Stimulated activated CD8-positive, alpha-beta memory T cell treated with anti-CD3 and anti-CD28 coated beads, Interleukin-15, amount 100 ng/mL, for 24 hours (primary cell): Measurements from ENCODE around the gene RAI1.
A peak's percentile ranks its signal among the peaks of the same experiment; 100 is the strongest.
"Not testable (repeated sequence)": the region's sequence is repeated elsewhere in the genome, so short reads cannot be mapped to it uniquely, and the experiment has no call there.

ENCODE experiments used
- DNase-seq: peaks from one replicate; pipeline ENCODE4 v3.0.0-alpha.2; 2020; ENCODE audit warnings: low read depth

The RAI1 gene

DNA sequence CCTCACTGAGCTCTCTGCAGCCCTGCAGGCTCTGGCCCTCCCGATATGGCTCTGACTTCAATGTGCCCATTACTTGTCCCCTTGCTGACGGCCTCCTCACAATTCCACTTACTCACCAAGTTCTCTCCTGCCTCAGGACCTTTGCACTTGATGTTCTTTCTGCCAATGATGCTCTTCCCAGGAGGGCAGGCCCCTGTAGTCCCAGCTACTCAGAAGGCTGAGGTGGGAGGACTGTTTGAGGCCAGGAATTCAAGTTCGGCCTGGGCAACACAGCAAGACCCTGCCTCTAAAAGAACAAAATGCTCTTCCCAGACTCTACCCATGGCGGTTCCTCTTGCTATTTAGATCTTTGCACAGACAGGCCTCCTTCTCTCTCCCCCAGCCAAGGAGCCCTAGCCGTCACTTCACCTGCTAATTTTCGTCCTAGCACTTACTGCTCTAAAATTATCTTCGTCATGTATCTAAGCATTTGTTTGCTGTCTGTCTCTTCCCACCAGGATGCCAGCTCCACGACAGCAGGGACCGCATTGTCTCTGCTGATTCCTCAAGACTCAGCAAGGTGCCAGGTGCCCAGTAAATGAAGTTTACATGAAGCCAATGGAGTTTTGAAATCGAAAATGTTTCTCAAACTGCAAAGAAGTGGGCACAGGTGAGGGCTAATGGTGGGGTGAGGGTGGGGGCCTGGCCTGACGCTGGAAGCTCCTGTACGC is 626 bp upstream of the RAI1 start:
- no peak for DNase-seq

DNA sequence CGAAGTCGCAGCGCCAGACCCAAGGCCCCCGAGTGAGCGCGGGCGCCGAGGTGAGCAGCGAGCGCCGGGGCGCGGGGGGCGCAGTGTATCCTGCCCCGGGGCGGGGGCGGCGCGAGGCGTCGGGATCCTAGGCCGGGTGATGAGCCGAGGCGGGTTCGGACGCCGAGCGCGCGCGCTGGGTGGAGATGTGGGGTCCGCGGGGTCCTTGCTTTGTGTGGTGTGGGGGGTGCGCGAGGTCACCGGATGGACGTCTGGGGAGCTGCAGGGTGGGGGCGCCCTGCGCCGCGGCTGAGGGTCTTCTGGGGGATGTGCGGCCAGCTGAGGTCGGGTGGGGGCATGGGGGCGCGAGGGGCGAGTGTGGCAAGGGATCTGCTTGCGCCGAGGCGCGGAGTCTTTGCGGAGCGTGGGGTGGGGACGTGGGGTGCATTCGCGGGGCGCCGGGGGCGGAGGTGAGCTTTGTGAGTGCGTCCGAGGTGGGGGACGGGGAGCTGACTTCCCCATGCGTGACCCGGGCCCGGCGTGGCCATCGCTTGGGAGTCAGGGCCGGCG is 560 bp downstream of the RAI1 start:
- no peak for DNase-seq

DNA sequence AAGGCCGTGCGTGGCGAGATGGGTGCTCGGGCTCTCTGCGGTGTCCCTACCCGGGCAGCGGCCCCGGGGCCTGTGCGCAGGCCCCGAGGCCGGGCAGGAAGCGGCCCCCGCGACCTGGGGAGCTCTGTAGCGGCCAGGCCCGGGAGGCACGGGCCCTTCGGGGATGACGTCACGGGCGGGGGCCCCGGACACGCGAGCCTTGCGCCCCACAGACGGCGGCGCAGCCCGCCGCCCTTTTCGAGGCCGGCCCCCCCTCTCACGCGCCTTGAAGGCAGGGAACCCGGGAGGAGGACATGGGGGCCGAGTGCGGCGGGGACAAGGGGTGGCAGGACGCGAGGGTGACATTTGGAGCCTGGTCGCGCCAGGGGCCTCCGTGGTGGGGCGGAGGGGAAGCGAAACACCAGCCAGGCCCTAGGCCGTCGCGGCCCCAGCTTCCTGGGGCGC is 1.1 kb downstream of the RAI1 start:
- peak; percentile 27 for DNase-seq

DNA sequence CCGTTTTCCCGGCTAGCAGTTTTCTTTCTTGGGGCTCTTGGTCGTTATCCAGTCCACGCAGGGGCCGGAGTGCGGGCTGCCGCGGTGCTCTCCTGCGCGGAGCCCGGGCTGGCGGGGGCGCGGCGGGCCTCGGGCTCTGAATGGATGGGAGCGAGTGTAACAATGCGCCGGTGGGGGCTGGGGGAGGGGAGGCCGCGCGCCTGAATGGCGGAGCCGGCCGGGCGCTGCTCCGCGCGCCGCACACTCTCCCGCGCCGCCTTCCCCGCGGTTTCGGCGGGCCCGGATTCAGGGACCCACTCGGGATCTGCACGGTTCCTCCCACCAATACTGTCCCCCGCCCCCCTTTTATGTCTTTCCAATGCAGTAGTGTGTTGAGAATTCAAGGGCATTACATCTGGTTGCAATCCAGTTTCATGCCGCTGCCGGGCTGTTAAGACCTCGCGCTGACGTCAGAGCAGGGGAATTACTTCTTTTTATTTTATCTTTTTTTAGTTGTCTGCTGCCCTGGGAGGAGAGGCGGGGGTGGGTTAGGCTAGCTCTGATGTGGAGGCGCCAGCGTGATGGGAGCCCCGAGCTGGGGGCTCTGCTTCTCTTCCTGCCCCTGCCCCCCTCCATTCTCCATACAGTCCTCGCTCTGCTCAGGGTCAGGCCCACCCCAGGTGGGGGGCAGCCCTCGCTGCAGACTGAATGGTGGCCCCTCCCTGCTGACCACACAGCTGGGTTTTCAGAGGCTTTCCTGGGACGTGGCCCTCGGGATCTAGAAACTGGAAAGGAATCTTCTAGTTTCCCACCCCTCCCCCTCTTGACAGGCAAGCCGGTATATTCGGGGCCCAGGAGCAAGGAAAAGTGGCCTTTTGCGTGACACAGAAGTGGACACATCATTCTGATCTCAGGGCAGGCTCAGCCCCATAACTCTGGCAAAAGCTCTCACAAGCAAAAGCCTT is 1.8 kb downstream of the RAI1 start:
- peak; percentile 22 for DNase-seq

DNA sequence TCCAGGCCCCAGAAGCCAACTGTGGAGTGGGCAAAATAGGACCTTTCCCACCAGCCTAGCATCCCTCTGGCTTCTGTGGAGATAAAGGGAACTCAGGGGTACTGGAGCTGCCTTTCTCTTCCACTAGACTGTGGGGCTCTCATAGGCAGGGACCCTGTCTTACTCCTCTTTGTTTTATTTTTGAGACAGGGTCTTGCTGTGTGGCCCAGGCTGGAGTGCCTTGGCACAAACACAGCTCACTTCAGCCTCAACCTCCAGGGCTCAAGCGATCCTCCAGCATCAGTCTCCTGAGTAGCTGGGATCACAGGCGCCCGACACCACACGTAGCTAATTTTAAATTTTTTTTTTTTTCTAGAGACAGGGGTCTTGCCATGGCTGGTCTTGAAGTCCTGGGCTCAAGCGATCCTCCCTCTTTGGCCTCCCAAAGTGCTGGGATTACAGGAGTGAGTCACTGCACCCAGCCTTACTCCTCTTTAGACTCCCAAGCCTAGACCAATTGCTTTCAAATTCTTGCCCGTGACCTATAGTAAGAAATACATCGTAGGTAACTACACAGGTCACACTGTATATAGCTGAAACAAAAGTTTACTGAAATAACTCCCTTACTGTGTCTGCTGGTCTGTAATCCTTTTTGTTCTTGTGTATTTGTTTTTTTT is 2.6 kb downstream of the RAI1 start:
- no peak for DNase-seq

DNA sequence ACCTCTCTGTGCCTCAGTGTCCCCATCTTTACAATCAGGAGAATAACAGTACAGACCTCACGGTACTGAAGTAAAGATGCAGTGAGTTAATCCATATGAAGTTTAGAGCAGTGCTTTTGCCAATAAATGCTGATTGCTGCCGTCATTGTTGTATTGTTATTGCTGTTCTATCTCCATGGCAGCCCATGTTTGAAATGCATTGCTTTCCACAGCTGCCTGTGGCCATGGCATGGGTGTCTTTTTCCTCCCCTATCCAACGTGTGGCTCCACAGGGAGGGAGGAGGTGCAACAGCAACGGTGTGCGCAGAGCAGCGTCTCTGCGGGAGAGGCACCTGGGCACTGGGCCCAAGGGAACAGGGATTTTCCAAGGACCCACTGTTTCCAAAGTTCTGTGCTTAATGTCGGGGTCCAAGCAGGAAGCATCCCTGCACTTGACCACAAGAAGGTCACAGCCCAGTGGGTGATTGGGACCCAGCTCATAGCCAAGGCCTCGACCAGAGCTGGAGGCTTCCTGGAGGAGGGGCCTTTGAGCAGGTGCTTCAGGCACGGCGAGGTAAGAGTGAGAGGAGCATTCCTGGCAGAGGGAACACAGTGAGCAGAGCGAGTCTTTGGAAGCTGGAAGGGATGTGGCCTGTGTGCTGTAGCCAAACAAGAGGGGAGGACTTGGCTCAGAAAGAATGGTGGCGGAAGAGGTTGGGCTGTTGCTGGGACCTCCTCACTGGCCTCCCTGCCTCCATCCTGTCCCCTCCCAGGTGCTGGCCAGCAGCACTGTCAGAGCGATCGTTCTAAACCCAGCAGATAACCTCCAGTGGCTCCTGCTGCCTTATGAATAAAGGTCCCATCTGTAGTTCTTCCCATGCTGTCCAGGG is 3.9 kb downstream of the RAI1 start:
- no peak for DNase-seq

DNA sequence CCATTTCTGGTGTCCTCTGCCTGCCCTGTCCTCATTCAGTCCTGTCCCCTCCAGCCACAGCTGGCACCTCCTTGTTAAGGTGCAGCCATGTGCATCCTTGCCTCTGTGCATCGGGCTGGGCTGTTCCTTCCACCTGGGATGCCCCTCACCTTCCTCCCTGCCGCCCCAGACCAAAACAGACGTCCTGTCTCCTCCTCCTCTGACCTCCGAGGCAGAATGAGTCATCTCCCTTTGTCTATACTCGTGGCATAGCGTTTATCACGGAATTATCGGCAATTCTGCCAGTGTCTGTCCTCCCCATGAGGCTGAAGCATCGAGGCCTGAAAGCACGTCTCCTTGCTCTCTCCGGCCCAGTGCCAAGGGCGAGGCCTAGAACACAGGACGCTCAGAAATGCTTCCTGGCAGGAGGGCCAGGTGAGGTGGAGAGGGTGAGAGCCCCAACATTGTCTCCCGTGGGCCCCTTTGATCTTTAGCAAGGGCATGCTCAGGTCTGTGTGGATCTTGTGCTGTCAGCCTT is 4.6 kb downstream of the RAI1 start:
- no peak for DNase-seq

DNA sequence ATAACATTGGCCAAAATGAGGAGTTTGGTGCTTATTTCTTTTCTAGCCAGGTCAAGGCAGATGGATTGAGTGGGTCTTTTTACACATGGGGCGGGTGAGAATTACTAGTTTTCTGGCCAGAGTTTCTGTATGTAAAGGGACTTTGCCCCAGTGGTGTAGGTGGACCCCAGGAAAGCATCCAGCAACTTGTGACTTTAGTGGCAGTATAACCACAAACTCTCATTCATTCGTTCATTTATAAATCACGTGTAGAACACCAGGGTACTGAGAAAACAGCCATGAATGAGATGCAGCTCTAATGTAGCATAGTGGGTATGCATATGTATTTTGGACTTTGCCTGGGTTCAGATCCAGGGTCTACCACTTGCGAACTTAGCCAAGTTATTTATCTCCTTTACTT is 8.1 kb downstream of the RAI1 start:
- DNase-seq, result no peak

DNA sequence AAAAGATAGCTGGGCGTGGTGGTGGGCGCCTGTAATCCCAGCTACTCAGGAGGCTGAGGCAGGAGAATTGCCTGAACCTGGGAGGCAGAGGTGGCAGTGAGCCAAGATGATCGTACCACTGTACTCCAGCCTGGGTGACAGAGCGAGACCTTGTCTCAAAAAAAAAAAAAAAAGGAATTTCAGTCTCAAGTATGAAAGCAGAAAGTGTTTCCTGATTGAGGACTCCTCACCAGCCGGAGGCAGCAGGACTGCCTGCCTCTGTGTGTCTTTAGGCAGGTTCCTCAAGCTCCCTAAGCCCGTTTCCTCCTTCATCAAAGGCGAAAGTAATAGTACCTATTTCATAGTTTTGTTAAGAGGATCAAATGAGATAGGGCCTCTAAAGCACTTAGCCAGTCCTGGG is 9.0 kb downstream of the RAI1 start:
- not testable (repeated sequence) for DNase-seq

DNA sequence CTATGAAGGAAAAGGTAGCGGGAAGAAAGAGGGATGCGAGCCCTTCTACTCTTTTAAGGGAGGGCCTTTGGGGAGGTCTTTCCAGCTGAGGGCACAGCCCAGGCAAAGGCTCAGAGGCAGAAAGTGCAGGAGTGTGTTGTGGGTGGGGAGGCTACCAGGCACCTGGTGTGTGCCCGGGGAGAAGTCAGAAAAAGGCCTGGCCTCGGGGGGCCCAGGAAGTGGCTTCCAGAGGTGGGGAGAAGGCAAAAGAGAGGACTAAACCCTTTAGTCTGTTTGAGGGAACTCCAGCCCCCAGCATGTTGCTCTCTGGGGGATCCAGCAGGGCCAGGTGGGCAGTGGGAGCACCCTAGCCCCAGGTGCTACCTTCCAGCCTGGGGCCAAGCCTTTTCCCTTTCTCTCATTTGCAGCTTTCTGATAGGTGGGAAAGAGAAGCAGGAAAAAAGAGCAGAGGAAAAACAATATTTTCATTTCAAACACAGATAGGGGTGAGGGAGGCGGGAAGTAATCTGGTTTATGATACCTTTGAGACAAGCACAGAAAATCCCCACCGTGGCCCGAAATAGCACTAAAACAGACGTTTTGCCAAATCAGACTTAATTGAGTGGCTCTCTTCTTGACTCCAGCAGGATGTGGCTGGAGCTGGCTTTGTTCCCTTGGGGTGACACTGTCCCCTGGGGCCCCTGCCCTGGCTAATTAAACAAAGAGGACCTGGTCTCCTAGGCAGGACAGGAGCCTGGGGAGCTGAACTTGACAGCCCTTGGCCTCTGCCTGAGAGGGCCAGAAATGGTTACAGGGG is 10.4 kb downstream of the RAI1 start:
- no peak for DNase-seq

DNA sequence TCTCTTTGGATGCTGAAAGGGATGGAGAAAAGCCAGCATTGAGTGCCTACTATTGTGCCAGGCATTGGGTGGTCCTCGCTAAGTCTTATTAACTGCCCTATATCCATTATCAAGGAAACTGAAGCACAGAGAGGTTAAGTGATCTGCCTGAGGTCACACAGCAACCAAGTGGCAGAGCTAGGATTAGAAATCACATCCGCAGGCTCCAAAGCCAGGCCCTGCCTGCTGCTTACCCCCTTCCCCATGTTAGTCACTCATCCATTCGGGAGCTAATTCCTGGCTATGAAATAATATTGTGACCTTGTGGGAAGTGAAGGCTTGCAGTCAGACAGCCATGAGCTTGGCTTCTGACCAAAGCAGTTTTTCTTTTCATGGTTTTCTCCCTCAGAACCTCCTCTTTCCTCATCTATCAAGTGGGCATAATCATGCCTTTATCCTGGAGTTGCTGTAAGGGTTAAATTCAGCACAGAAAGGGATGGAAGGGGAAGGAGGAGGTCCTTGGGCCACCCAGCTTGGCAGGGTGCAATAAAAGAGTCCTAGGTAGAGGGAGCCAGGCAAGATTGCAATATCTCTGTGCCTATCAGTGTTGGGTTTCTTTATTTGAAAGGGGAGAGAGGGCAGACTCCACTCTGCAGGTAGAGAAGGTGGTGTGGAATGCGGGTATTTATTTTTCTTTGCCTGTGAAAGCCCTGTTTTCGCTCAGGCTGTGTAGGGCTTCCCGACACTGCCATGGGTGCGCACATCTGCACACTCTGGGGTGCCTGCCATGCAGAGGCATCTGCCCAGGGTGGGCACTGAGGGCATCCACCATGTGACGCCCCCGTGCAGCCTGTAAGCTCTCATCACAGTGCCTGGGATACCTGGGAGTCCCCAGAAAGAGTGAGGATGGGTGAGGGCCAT is 11.3 kb downstream of the RAI1 start:
- DNase-seq, result no peak

DNA sequence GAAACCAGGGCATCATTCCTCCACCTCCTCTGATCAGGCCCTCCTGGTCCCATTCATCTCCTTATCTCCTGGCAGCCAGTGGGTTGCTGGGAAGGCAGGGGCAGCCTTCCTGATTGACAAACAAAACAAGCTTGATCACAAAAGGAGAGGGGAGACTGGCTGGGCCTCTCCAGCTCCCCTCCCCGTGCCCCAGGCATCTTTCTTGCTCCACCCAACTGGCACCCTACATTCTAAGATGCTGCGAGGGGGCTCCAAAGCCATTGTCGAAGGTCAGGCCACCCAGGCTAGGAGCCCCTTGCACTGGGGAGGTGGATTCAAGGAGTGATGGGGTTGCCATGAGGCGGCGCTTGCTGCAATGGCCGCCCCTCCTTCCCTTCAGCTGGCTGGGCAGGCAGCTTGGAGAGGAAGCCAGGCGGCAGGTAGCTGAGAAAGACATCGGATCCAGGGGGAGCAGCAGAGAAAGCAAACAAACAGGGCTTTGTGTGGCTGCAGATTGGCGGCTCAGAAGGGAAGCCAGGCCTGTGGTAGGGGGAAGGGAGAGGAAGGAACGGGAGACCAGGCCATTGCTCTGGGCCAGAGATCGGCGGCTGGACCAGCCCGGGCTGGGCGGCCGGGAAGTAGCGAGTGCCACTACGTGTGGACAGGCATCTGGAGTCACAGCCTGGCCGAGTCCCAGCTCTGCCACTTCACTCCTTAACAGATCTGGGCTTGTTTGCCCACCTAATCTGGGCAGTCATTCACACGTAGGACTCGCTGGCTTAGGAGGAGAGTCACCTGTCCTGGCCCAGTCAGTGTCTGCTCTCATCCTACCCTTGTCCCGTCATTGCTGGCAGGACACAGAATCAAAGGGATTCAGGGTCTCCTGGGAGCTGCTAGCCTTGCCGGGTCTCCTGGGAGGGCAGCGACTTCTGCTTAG is 12.3 kb downstream of the RAI1 start:
- DNase-seq, result no peak

DNA sequence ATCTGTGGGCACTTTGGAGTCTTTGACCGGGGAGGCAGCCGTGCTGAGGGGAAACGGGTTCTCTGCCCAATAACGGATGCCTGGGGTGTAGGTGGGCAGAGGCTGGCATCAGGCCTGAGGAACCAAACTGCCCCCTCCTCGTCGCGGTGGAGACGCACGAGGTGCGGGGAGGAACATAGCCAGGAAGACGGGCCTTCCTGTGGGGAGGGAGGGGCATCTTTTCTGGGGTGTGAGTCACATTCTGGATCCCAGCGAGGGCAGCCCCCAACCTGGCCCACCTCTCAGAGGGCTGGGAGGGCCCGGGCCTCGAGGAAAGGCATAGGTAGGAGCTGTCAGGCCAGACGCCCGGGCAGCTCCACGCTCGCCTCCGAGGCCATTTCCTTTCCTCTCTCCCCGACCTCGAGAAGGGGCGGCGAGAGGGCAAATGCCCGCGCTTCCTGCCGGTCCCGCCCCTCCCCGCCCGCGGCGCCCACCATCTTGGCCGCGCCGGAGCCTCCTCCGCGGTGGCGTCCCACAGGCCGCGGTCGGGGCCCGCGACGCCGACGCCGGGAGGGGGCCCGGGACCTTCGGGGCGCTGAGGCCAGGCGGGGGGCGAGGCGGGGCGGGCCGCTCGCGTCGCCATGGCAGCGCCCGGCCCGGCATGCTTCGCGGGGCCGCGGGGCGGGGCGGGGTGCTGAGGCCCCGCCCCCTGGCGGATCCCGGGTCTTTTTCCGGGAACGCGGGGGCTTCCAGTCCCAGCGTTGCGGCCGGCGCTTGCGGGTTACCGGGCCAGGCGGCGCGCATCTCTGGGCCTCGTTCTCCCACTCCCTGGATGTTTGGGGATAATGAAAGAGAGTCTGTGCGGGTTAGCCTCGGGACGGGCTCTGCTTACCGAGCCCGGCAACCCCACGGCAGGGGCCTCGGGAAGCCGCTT is 13.2 kb downstream of the RAI1 start:
- DNase-seq, result peak; percentile 39

DNA sequence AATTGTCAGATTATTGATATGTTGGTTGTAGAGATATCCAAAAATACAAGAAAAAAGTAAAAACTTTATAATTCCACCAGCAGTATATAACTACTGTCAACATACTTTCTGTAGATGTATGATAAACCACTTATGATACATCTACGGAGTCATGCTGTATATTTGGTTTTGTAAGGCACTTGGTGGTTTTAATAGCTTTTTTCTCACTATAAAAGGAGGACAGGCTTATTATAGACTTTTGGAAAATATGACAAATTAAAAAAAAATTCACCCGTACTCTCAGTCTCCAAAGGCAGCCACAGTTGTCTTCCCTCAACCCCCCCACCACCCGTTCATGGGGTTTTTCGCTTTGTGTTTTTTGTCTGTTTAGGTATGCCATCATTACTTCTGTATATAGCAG is 14.8 kb downstream of the RAI1 start:
- DNase-seq, result no peak

DNA sequence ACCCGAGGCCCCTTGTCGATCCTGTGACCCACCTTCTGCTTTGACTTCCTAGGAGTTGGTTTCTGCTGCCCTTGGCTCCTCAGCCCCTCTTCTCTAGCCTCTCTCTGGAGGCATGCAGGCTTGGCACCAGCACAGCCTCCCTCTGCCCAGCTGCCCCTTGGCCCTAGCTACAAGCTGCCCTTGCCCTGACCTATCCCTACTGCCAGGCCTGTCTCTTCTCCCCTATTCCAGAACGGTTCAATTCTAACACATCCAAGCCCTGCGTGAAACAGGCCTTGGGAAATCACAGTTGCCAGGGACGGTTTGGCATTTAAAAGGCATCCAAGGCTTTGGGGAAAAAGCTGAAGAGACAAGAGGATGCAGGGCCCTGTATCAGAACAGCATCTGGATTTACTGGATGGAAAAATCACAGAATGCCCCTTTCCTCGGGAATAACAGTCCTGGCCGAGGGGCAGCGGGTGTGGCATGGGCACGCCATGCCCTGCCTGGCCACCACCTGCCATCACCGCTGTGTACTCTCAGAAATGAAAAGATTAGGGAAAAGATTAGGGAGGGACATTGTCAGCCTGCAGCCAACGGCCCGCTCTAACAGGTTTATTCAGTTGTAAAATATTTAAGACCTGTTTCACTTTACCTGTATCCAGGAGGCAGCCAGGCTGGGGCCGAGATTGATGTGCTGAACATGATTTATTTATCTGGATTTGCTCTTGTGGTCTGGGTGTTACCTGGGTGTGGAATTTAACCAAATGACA is 15.8 kb downstream of the RAI1 start:
- no peak for DNase-seq

DNA sequence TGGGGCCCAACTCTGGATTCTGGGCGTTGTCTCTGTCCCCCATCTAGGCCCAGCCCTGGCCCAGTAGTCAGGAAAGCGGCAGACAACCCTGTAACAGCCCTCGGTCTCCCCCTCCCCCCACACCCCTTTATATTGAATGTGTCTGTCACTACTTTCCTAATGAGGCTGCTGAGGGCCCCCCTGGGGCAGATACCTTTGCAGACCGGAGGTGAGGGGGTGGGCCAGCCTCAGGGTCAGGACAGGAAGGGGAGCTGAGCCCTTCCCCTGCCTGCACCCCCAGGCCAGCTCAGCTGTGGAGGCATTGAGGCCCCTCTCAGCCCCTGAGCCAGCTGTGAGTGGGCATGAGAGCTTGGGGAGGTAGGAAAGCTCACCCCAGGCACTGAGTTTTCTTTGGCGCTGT is 17.1 kb downstream of the RAI1 start:
- no peak for DNase-seq
